ENCODE measurements around the gene ABHD12.

The ABHD12 gene

GRCh38 chr20:25280051-25280573 is 110.5 kb downstream of the ABHD12 start:
- Histone ChIP-seq H3K4me3 (ENCODE audit: low read length) (no peak overlapping the region), H3K9ac (ENCODE audit: low read length) (no peak overlapping the region), H3K9me3 (ENCODE audit: control insufficient read depth, low read depth, low read length) (no peaks in the 10 kb centered on the region), H3K27me3 (ENCODE audit: control insufficient read depth, insufficient read depth, low read length) (no peaks in the 10 kb centered on the region), H3K4me1 (ENCODE audit: control insufficient read depth, low read depth, low read length) (no peaks in the 10 kb centered on the region), H3K36me3 (ENCODE audit: control insufficient read depth, low read depth, low read length) (peaks cover 32% of the 10 kb centered on the region), H3K27ac (ENCODE audit: low read length) (no peak overlapping the region)

GRCh38 chr20:25279403-25279802 is 111.2 kb downstream of the ABHD12 start:
- Histone ChIP-seq H3K27me3 (ENCODE audit: control insufficient read depth, insufficient read depth, low read length) (no peaks in the 10 kb centered on the region), H3K4me1 (ENCODE audit: control insufficient read depth, low read depth, low read length) (no peaks in the 10 kb centered on the region), H3K36me3 (ENCODE audit: control insufficient read depth, low read depth, low read length) (peaks cover 33% of the 10 kb centered on the region), H3K9ac (ENCODE audit: low read length) (no peak overlapping the region), H3K4me3 (ENCODE audit: low read length) (no peak overlapping the region), H3K9me3 (ENCODE audit: control insufficient read depth, low read depth, low read length) (no peaks in the 10 kb centered on the region), H3K27ac (ENCODE audit: low read length) (no peak overlapping the region)

- Histone ChIP-seq H3K27me3 (ENCODE audit: control insufficient read depth, insufficient read depth, low read length) (no peaks in the 10 kb centered on the region), H3K36me3 (ENCODE audit: control insufficient read depth, low read depth, low read length) (peaks cover 27% of the 10 kb centered on the region), H3K27ac (ENCODE audit: low read length) (no peak overlapping the region), H3K9me3 (ENCODE audit: control insufficient read depth, low read depth, low read length) (no peaks in the 10 kb centered on the region), H3K9ac (ENCODE audit: low read length) (no peak overlapping the region), H3K4me1 (ENCODE audit: control insufficient read depth, low read depth, low read length) (no peaks in the 10 kb centered on the region), H3K4me3 (ENCODE audit: low read length) (no peak overlapping the region)
These were observed 111.8 kb downstream of the ABHD12 start for GRCh38 chr20:25278636-25279361.

GRCh38 chr20:25277941-25278521 is 112.6 kb downstream of the ABHD12 start:
- no peaks in the 10 kb centered on the region for H3K4me1 ChIP-seq (ENCODE audit: control insufficient read depth, low read depth, low read length)
- H3K9ac ChIP-seq (ENCODE audit: low read length) = no peak overlapping the region
- no peak overlapping the region for H3K4me3 ChIP-seq (ENCODE audit: low read length)
- no peaks in the 10 kb centered on the region for H3K27me3 ChIP-seq (ENCODE audit: control insufficient read depth, insufficient read depth, low read length)
- no peak overlapping the region for H3K27ac ChIP-seq (ENCODE audit: low read length)
- H3K36me3 ChIP-seq (ENCODE audit: control insufficient read depth, low read depth, low read length) = peaks cover 26% of the 10 kb centered on the region
- H3K9me3 ChIP-seq (ENCODE audit: control insufficient read depth, low read depth, low read length) = no peaks in the 10 kb centered on the region

GRCh38 chr20:25277051-25277801 is 113.4 kb downstream of the ABHD12 start:
- H3K27me3 ChIP-seq (ENCODE audit: control insufficient read depth, insufficient read depth, low read length) = no peaks in the 10 kb centered on the region
- peaks cover 28% of the 10 kb centered on the region for H3K36me3 ChIP-seq (ENCODE audit: control insufficient read depth, low read depth, low read length)
- H3K9me3 ChIP-seq (ENCODE audit: control insufficient read depth, low read depth, low read length) = no peaks in the 10 kb centered on the region

GRCh38 chr20:25276533-25277050 is 114.0 kb downstream of the ABHD12 start:
- peaks cover 35% of the 10 kb centered on the region for H3K36me3 ChIP-seq (ENCODE audit: control insufficient read depth, low read depth, low read length)
- no peak overlapping the region for H3K9ac ChIP-seq (ENCODE audit: low read length)
- H3K27me3 ChIP-seq (ENCODE audit: control insufficient read depth, insufficient read depth, low read length) = no peaks in the 10 kb centered on the region
- H3K27ac ChIP-seq (ENCODE audit: low read length) = no peak overlapping the region
- H3K4me3 ChIP-seq (ENCODE audit: low read length) = no peak overlapping the region
- no peaks in the 10 kb centered on the region for H3K9me3 ChIP-seq (ENCODE audit: control insufficient read depth, low read depth, low read length)
- no peaks in the 10 kb centered on the region for H3K4me1 ChIP-seq (ENCODE audit: control insufficient read depth, low read depth, low read length)

More at GRCh38 chr20:25277051-25277801, 113.4 kb downstream of the ABHD12 start:
- H3K9ac ChIP-seq (ENCODE audit: low read length) = no peak overlapping the region
- no peaks in the 10 kb centered on the region for H3K4me1 ChIP-seq (ENCODE audit: control insufficient read depth, low read depth, low read length)
- H3K4me3 ChIP-seq (ENCODE audit: low read length) = no peak overlapping the region
- H3K27ac ChIP-seq (ENCODE audit: low read length) = no peak overlapping the region

GRCh38 chr20:25275813-25276532 is 114.7 kb downstream of the ABHD12 start:
- peaks cover 39% of the 10 kb centered on the region for H3K36me3 ChIP-seq (ENCODE audit: control insufficient read depth, low read depth, low read length)
- H3K27me3 ChIP-seq (ENCODE audit: control insufficient read depth, insufficient read depth, low read length) = no peaks in the 10 kb centered on the region
- no peak overlapping the region for H3K9ac ChIP-seq (ENCODE audit: low read length)
- H3K27ac ChIP-seq (ENCODE audit: low read length) = no peak overlapping the region
- no peak overlapping the region for H3K4me3 ChIP-seq (ENCODE audit: low read length)
- no peaks in the 10 kb centered on the region for H3K4me1 ChIP-seq (ENCODE audit: control insufficient read depth, low read depth, low read length)
- H3K9me3 ChIP-seq (ENCODE audit: control insufficient read depth, low read depth, low read length) = no peaks in the 10 kb centered on the region

GRCh38 chr20:25274891-25275812 is 115.5 kb downstream of the ABHD12 start:
- Histone ChIP-seq H3K9me3 (ENCODE audit: control insufficient read depth, low read depth, low read length) (no peaks in the 10 kb centered on the region), H3K27me3 (ENCODE audit: control insufficient read depth, insufficient read depth, low read length) (no peaks in the 10 kb centered on the region), H3K36me3 (ENCODE audit: control insufficient read depth, low read depth, low read length) (peaks cover 40% of the 10 kb centered on the region), H3K4me3 (ENCODE audit: low read length) (no peak overlapping the region), H3K9ac (ENCODE audit: low read length) (no peak overlapping the region), H3K27ac (ENCODE audit: low read length) (no peak overlapping the region), H3K4me1 (ENCODE audit: control insufficient read depth, low read depth, low read length) (no peaks in the 10 kb centered on the region)

- Histone ChIP-seq H3K36me3 (ENCODE audit: control insufficient read depth, low read depth, low read length) (peaks cover 40% of the 10 kb centered on the region), H3K9ac (ENCODE audit: low read length) (no peak overlapping the region), H3K4me1 (ENCODE audit: control insufficient read depth, low read depth, low read length) (no peaks in the 10 kb centered on the region), H3K4me3 (ENCODE audit: low read length) (no peak overlapping the region), H3K27me3 (ENCODE audit: control insufficient read depth, insufficient read depth, low read length) (no peaks in the 10 kb centered on the region), H3K9me3 (ENCODE audit: control insufficient read depth, low read depth, low read length) (no peaks in the 10 kb centered on the region), H3K27ac (ENCODE audit: low read length) (no peak overlapping the region)
These were observed 116.2 kb downstream of the ABHD12 start for GRCh38 chr20:25274481-25274880.

GRCh38 chr20:25273541-25274358 is 116.9 kb downstream of the ABHD12 start:
- Histone ChIP-seq H3K36me3 (ENCODE audit: control insufficient read depth, low read depth, low read length) (peaks cover 41% of the 10 kb centered on the region), H3K4me3 (ENCODE audit: low read length) (no peak overlapping the region), H3K27me3 (ENCODE audit: control insufficient read depth, insufficient read depth, low read length) (no peaks in the 10 kb centered on the region), H3K9me3 (ENCODE audit: control insufficient read depth, low read depth, low read length) (no peaks in the 10 kb centered on the region), H3K4me1 (ENCODE audit: control insufficient read depth, low read depth, low read length) (no peaks in the 10 kb centered on the region), H3K9ac (ENCODE audit: low read length) (no peak overlapping the region), H3K27ac (ENCODE audit: low read length) (no peak overlapping the region)
